HepG2 (cell line): ENCODE measurements around the gene GPR101.

ENCODE experiments used
- ATF7-NPFF ChIP-seq: sonication (generic); formaldehyde crosslinking; IDR thresholded peaks from 2 replicates; pipeline ENCODE4 v1.8.1; 2023; ENCODE audit warnings: mild to moderate bottlenecking, low read depth, missing genetic modification reagents, moderate library complexity
- BHLHE40 ChIP-seq: IDR thresholded peaks from 2 replicates; pipeline ENCODE4 v1.6.1; 2011; ENCODE audit warnings: low read length, improper control_type of control experiment
- CTCF ChIP-seq: sonication (generic); formaldehyde crosslinking; IDR thresholded peaks from 2 replicates; pipeline ENCODE4 v1.5.0; 2020; ENCODE audit warnings: mild to moderate bottlenecking, missing genetic modification reagents, moderate library complexity
- ELF1 ChIP-seq: sonication (generic); formaldehyde crosslinking; IDR thresholded peaks from 2 replicates; pipeline ENCODE4 v1.4.0; 2020; ENCODE audit warnings: missing genetic modification reagents
- EZH2 ChIP-seq: conservative IDR thresholded peaks from 2 replicates; pipeline ENCODE4 v1.6.1; 2012; ENCODE audit warnings: mild to moderate bottlenecking, low read depth, low read length, moderate library complexity
- FOXA1 ChIP-seq, 2 experiments: fragments of 450-650 bp in 1 of 2; sonication (generic) in 1 of 2; formaldehyde crosslinking in 1 of 2; IDR thresholded peaks; 2 replicates each; pipeline versions ENCODE4 v1.4.0 to v1.6.1; 2016 to 2020; ENCODE audit warnings: missing genetic modification reagents in 1 of 2
- IRF2 ChIP-seq: IDR thresholded peaks from 2 replicates; pipeline ENCODE4 v1.6.1; 2018; ENCODE audit warnings: missing genetic modification reagents, missing compliant biosample characterization
- MATR3 ChIP-seq: sonication (generic); formaldehyde crosslinking; IDR thresholded peaks from 2 replicates; pipeline ENCODE4 v1.4.0; 2020; ENCODE audit warnings: missing genetic modification reagents
- NR1H2 ChIP-seq: sonication (generic); formaldehyde crosslinking; IDR thresholded peaks from 2 replicates; pipeline ENCODE4 v1.8.1; 2022; ENCODE audit warnings: low read depth, missing genetic modification reagents, borderline replicate concordance
- POLR2AphosphoS5 ChIP-seq: IDR thresholded peaks from 2 replicates; pipeline ENCODE4 v1.6.1; 2012; ENCODE audit warnings: low read depth, low read length
- ZNF350 ChIP-seq: sonication (generic); formaldehyde crosslinking; IDR thresholded peaks from 2 replicates; pipeline ENCODE4 v1.4.0; 2020; ENCODE audit warnings: mild to moderate bottlenecking, low read depth, missing genetic modification reagents, borderline replicate concordance
- ZNF766 ChIP-seq: sonication (generic); formaldehyde crosslinking; IDR thresholded peaks from 2 replicates; pipeline ENCODE4 v1.5.0; 2020; ENCODE audit warnings: missing genetic modification reagents, borderline replicate concordance

GRCh38 chrX:137032841-137033773, 688 bp downstream of the GPR101 start:
- TF ChIP-seq CTCF (CRISPR knock-in tag) (no peak), NR1H2 (CRISPR knock-in tag) (no peak), MATR3 (CRISPR knock-in tag) (no peak), EZH2 (no peak), ZNF766 (CRISPR knock-in tag) (no peak), IRF2 (CRISPR knock-in tag) (no peak), ELF1 (no peak), BHLHE40 (no peak), FOXA1 (IDR thresholded peaks at IDR 0.05) (no peak), FOXA1 (CRISPR knock-in tag; IDR thresholded peaks at IDR 0.05) (no peak), ZNF350 (CRISPR knock-in tag) (no peak), ATF7-NPFF (no peak), POLR2AphosphoS5 (no peak)
